ENCODE data around the gene ARHGEF16. TPM values are rescaled to one million over a fixed set of nuclear protein-coding genes. Genes with fewer than 3 reads are reported as not detected.

ARHGEF16 gene
- total and polyA plus RNA-seq, 8 donors = 14.6 to 149 (median 39.2) TPM

GRCh38 chr1:3464649-3465025, 10.2 kb downstream of the ARHGEF16 start:
- intact Hi-C loops (cut with DNase I; ENCODE audit: low total_unique reads) = no loop called here
- WGBS, 5 donors = 81 to 93% (median 87%) methylated on average over 8 to 11 of the region's 11 CpGs
- no peaks in the 10 kb centered on the region for H3K9me3 ChIP-seq
- TF ChIP-seq POLR2A (IDR thresholded peaks at IDR 0.05) (no peak), EP300 (IDR thresholded peaks at IDR 0.05) (no peak), POLR2AphosphoS5 (IDR thresholded peaks at IDR 0.05) (no peak), CTCF (IDR thresholded peaks at IDR 0.05) (no peak)
- H3K27ac ChIP-seq = no peak overlapping the region
- peaks cover 13 to 30% (median 19%) of the 10 kb centered on the region in 4 donors for H3K4me1 ChIP-seq
- H3K27me3 ChIP-seq = peaks cover 0 to 25% (median 0%) of the 10 kb centered on the region in 3 donors
- peaks cover 0 to 49% (median 12%) of the 10 kb centered on the region in 4 donors for H3K36me3 ChIP-seq
- no peak overlapping the region for H3K4me3 ChIP-seq
- no peak for DNase-seq

- no peak for DNase-seq
- Histone ChIP-seq H3K4me1 (peaks cover 6 to 23% (median 16%) of the 10 kb centered on the region in 4 donors), H3K4me3 (no peak overlapping the region), H3K27ac (no peak overlapping the region), H3K9me3 (no peaks in the 10 kb centered on the region), H3K36me3 (peaks cover 0 to 51% (median 13%) of the 10 kb centered on the region in 4 donors), H3K27me3 (peaks cover 0 to 26% (median 0%) of the 10 kb centered on the region in 3 donors)
- TF ChIP-seq EP300 (IDR thresholded peaks at IDR 0.05) (no peak), POLR2AphosphoS5 (IDR thresholded peaks at IDR 0.05) (no peak), POLR2A (IDR thresholded peaks at IDR 0.05) (no peak), CTCF (IDR thresholded peaks at IDR 0.05) (no peak)
- 84 to 92% (median 87%) methylated on average over 22 to 28 of the region's 28 CpGs for WGBS, 5 donors
- intact Hi-C loops (cut with DNase I; ENCODE audit: low total_unique reads) = no loop called here
These were observed 10.8 kb downstream of the ARHGEF16 start for GRCh38 chr1:3465091-3465934.

DNA sequence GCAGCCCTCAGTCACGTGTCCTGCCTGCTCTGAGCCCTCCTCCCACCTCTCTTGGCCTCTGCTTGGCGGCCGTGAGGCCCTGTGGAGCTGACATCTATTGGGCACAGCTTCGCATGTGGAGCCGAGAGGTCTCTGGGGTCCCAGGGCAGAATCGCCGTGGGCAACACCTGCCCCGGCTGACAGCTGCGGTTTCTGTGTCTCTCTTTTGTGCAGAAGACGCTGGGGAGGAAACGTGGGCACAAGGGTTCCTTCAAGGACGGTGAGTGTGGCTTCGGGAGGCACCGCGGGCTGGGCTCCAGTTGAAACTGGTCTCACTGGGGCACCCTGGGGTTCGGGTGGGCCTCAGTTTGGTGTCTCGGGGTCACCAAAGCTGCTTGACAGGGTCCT, 11.5 kb downstream of the ARHGEF16 start:
- intact Hi-C loops (cut with DNase I; ENCODE audit: low total_unique reads) = no loop called here
- TF ChIP-seq CTCF (IDR thresholded peaks at IDR 0.05) (no peak), EP300 (IDR thresholded peaks at IDR 0.05) (no peak), POLR2A (IDR thresholded peaks at IDR 0.05) (no peak), POLR2AphosphoS5 (IDR thresholded peaks at IDR 0.05) (no peak)
- Histone ChIP-seq H3K36me3 (peaks cover 0 to 51% (median 13%) of the 10 kb centered on the region in 4 donors), H3K4me3 (no peak overlapping the region), H3K4me1 (peaks cover under 1 to 24% (median 16%) of the 10 kb centered on the region in 4 donors), H3K27me3 (peaks cover 0 to 26% (median 0%) of the 10 kb centered on the region in 3 donors), H3K9me3 (no peaks in the 10 kb centered on the region), H3K27ac (no peak overlapping the region)
- DNase-seq = no peak
- WGBS, 5 donors = 85 to 93% (median 89%) methylated on average over 5 to 17 of the region's 17 CpGs

- TF ChIP-seq CTCF (IDR thresholded peaks at IDR 0.05) (no peak), POLR2A (IDR thresholded peaks at IDR 0.05) (no peak), EP300 (IDR thresholded peaks at IDR 0.05) (no peak), POLR2AphosphoS5 (IDR thresholded peaks at IDR 0.05) (no peak)
- 76 to 90% (median 82%) methylated on average over 12 to 16 of the region's 16 CpGs for WGBS, 5 donors
- DNase-seq = no peak
- no peak overlapping the region for H3K27ac ChIP-seq
- H3K4me3 ChIP-seq = no peak overlapping the region
- intact Hi-C loops (cut with DNase I; ENCODE audit: low total_unique reads) = no loop called here
- H3K9me3 ChIP-seq = no peaks in the 10 kb centered on the region
- peaks cover 4 to 24% (median 18%) of the 10 kb centered on the region in 4 donors for H3K4me1 ChIP-seq
- H3K36me3 ChIP-seq = peaks cover 0 to 51% (median 13%) of the 10 kb centered on the region in 4 donors
- H3K27me3 ChIP-seq = peaks cover 0 to 29% (median 0%) of the 10 kb centered on the region in 3 donors
These were observed 12.1 kb downstream of the ARHGEF16 start for GRCh38 chr1:3466366-3467075.
